ENCODE measurements around the gene JPH4. TPM values are rescaled to one million over a fixed set of nuclear protein-coding genes. Genes with fewer than 3 reads are reported as not detected.
A peak's percentile ranks its signal among the peaks of the same experiment; 100 is the strongest.

The JPH4 gene
- total RNA-seq, 1 donor from 2014 or later, result 0.19 TPM

- H3K4me3 ChIP-seq, result no peak overlapping the region
- TF ChIP-seq CTCF (IDR thresholded peaks at IDR 0.05; ENCODE audit: borderline replicate concordance), result peak; percentile 14
- DNase-seq, result no peak
- intact Hi-C loops (cut with micrococcal nuclease), result no loop called here
- H3K4me1 ChIP-seq, result peaks cover 4% of the 10 kb centered on the region
- no peaks in the 10 kb centered on the region for H3K27me3 ChIP-seq (ENCODE audit: low read depth)
- no peak overlapping the region for H3K27ac ChIP-seq (replicated peaks)
- no peaks in the 10 kb centered on the region for H3K36me3 ChIP-seq
- no peaks in the 10 kb centered on the region for H3K9me3 ChIP-seq (replicated peaks)
These were observed 50.0 kb downstream of the JPH4 start for GRCh38 chr14:23528555-23528954.

GRCh38 chr14:23525611-23526010 lies 53.0 kb downstream of the JPH4 start:
- Histone ChIP-seq H3K9me3 (replicated peaks) (no peaks in the 10 kb centered on the region), H3K27ac (replicated peaks) (no peak overlapping the region), H3K27me3 (ENCODE audit: low read depth) (peaks cover 4% of the 10 kb centered on the region), H3K36me3 (no peaks in the 10 kb centered on the region), H3K4me1 (no peaks in the 10 kb centered on the region), H3K4me3 (no peak overlapping the region)
- TF ChIP-seq CTCF (IDR thresholded peaks at IDR 0.05; ENCODE audit: borderline replicate concordance), result no peak
- no peak for DNase-seq
- intact Hi-C loops (cut with micrococcal nuclease), result no loop called here

GRCh38 chr14:23524954-23525353 lies 53.6 kb downstream of the JPH4 start:
- intact Hi-C loops (cut with micrococcal nuclease), result no loop called here
- no peak for TF ChIP-seq CTCF (IDR thresholded peaks at IDR 0.05; ENCODE audit: borderline replicate concordance)
- peaks cover 9% of the 10 kb centered on the region for H3K27me3 ChIP-seq (ENCODE audit: low read depth)
- H3K9me3 ChIP-seq (replicated peaks), result no peaks in the 10 kb centered on the region
- no peak for DNase-seq
- no peaks in the 10 kb centered on the region for H3K4me1 ChIP-seq
- no peaks in the 10 kb centered on the region for H3K36me3 ChIP-seq
- no peak overlapping the region for H3K4me3 ChIP-seq
- no peak overlapping the region for H3K27ac ChIP-seq (replicated peaks)

GRCh38 chr14:23523229-23524016 lies 55.2 kb downstream of the JPH4 start:
- H3K4me1 ChIP-seq, result no peaks in the 10 kb centered on the region
- intact Hi-C loops (cut with micrococcal nuclease), result no loop called here
- no peak overlapping the region for H3K27ac ChIP-seq (replicated peaks)
- DNase-seq, result no peak
- H3K27me3 ChIP-seq (ENCODE audit: low read depth), result peaks cover 9% of the 10 kb centered on the region
- no peak overlapping the region for H3K4me3 ChIP-seq
- no peaks in the 10 kb centered on the region for H3K9me3 ChIP-seq (replicated peaks)
- no peaks in the 10 kb centered on the region for H3K36me3 ChIP-seq
- TF ChIP-seq CTCF (IDR thresholded peaks at IDR 0.05; ENCODE audit: borderline replicate concordance), result no peak

GRCh38 chr14:23522643-23523198 lies 55.9 kb downstream of the JPH4 start:
- no peaks in the 10 kb centered on the region for H3K36me3 ChIP-seq
- intact Hi-C loops (cut with micrococcal nuclease), result no loop called here
- TF ChIP-seq CTCF (IDR thresholded peaks at IDR 0.05; ENCODE audit: borderline replicate concordance), result no peak
- no peaks in the 10 kb centered on the region for H3K9me3 ChIP-seq (replicated peaks)
- no peaks in the 10 kb centered on the region for H3K4me1 ChIP-seq
- H3K4me3 ChIP-seq, result no peak overlapping the region
- H3K27me3 ChIP-seq (ENCODE audit: low read depth), result peaks cover 9% of the 10 kb centered on the region
- no peak overlapping the region for H3K27ac ChIP-seq (replicated peaks)
- no peak for DNase-seq
